Natural killer cell (primary cell): ENCODE results near the gene DNLZ. TPM values are rescaled to one million over a fixed set of nuclear protein-coding genes. Genes with fewer than 3 reads are reported as not detected.

Experiments
- ATAC-seq, 3 donors: fragments of 150-1000 bp in 2 of 3; fragments of 200-7000 bp in 1 of 3; cut with Tn5 transposase; 1 replicate in 1 of 3; 2 replicates in 2 of 3; pipeline ENCODE4 v1.10.0; 2021; ENCODE audit warnings: mild to moderate bottlenecking in 2 of 3, moderate library complexity in 2 of 3
- DNase-seq, 2 donors: peaks; one replicate each; pipeline versions ENCODE4 v3.0.0 to v3.0.0-alpha.2; 2013 to 2021; ENCODE audit warnings: mixed read lengths in 1 of 2
- H3K27ac ChIP-seq: one replicate; pipeline ENCODE4 v1.5.1; 2013; ENCODE audit warnings: mild to moderate bottlenecking, low read length
- H3K27me3 ChIP-seq: one replicate; pipeline ENCODE4 v1.6.1; 2013; ENCODE audit warnings: low read length; ENCODE audit not compliant: control insufficient read depth, insufficient read depth
- H3K36me3 ChIP-seq: one replicate; pipeline ENCODE4 v1.6.1; 2013; ENCODE audit warnings: low read length; ENCODE audit not compliant: control insufficient read depth, insufficient read depth
- H3K4me1 ChIP-seq: one replicate; pipeline ENCODE4 v1.6.1; 2013; ENCODE audit warnings: low read length; ENCODE audit not compliant: control insufficient read depth, insufficient read depth
- H3K4me3 ChIP-seq: one replicate; pipeline ENCODE4 v1.5.1; 2013; ENCODE audit warnings: low read length
- H3K9me3 ChIP-seq: one replicate; pipeline ENCODE4 v1.6.1; 2013; ENCODE audit warnings: low read length; ENCODE audit not compliant: control insufficient read depth, insufficient read depth
- H3K27ac Mint-ChIP-seq, 2 donors: one replicate each; pipeline ENCODE4 v1.8.0; 2022; ENCODE audit warnings: mild to moderate bottlenecking in 2 of 2, mixed read lengths in 2 of 2, moderate library complexity in 1 of 2
- H3K27me3 Mint-ChIP-seq, 2 donors: one replicate each; pipeline ENCODE4 v1.8.0; 2022; ENCODE audit warnings: low read depth in 2 of 2, mixed read lengths in 2 of 2
- H3K36me3 Mint-ChIP-seq: one replicate; pipeline ENCODE4 v1.8.0; 2022; ENCODE audit warnings: mixed read lengths
- H3K4me1 Mint-ChIP-seq, 2 donors: one replicate each; pipeline ENCODE4 v1.8.0; 2022; ENCODE audit warnings: mixed read lengths in 2 of 2
- H3K4me3 Mint-ChIP-seq: one replicate; pipeline ENCODE4 v1.8.0; 2022; ENCODE audit warnings: mild to moderate bottlenecking, moderate library complexity, mixed read lengths
- H3K9me3 Mint-ChIP-seq, 2 donors: one replicate each; pipeline ENCODE4 v1.8.0; 2022; ENCODE audit warnings: mixed read lengths in 2 of 2
- CTCF ChIP-seq: fragments of 200-600 bp; IDR thresholded peaks from one replicate; pipeline ENCODE4 v1.8.0; 2022; ENCODE audit warnings: antibody characterized with exemption
- WGBS: methylation state at CpG from one replicate; pipeline ENCODE4 v1.1.7; 2013; ENCODE audit warnings: missing lambda C conversion rate; ENCODE audit not compliant: insufficient coverage; 5-methylcytosine and 5-hydroxymethylcytosine counted together
- intact Hi-C: fragments of 100-400 bp; cut with micrococcal nuclease; formaldehyde crosslinking; loops from one replicate; pipeline ENCODE4 v1.14.2; 2022
- total RNA-seq, 4 donors: library from RNA; stranded (reverse); fragments of 120-200 nt in 1 of 4; gene quantifications; one replicate each; pipeline versions ENCODE4 v1.2.3 to v1.2.4, GENCODE V29; 2013 to 2022

DNLZ gene
- total RNA-seq, 3 donors from 2014 or later (not counting 1 experiment from before 2014, with no cell fraction given) = 24.6 to 34.8 (median 28.9) TPM

- Mint-ChIP-seq H3K4me1 (peaks cover 5 to 10% of the 10 kb centered on the region in 2 donors), H3K27ac (no peak overlapping the region), H3K9me3 (no peaks in the 10 kb centered on the region), H3K36me3 (no peaks in the 10 kb centered on the region), H3K27me3 (no peaks in the 10 kb centered on the region), H3K4me3 (no peak overlapping the region)
- H3K4me1 ChIP-seq = peaks cover 39% of the 10 kb centered on the region
- no peak overlapping the region for H3K27ac ChIP-seq
- WGBS = 96% methylated on average over 5 of the region's 5 CpGs
- H3K27me3 ChIP-seq = no peaks in the 10 kb centered on the region
- ATAC-seq (no peak), DNase-seq (no peak)
- no peak overlapping the region for H3K4me3 ChIP-seq
- intact Hi-C loops = loop anchor here (10.0 kb wide), 3 partner anchors 55 to 1405 kb away; partner anchors contain the start of genes DNLZ and SNAPC4
- peaks cover 2% of the 10 kb centered on the region for H3K9me3 ChIP-seq
- TF ChIP-seq CTCF = no peak
- no peaks in the 10 kb centered on the region for H3K36me3 ChIP-seq
Measured at GRCh38 chr9:136309806-136310220, 53.7 kb downstream of the DNLZ start.

Other genes starting within 250 kb of the DNLZ start
- 10 to 100 TPM; 19.5 to 34.3 (median 33.6) TPM for gene TMEM250, start 244.9 kb downstream of the DNLZ start, total RNA-seq
- gene LHX3, start 158.6 kb downstream of the DNLZ start, total RNA-seq = under 1 TPM in 1 of 3 donors, not detected in 2; 0.38 TPM
- 10 to 100 TPM; 10.8 to 16.7 (median 16.6) TPM for gene QSOX2, start 117.9 kb downstream of the DNLZ start, total RNA-seq
- gene CCDC187, start 59.6 kb downstream of the DNLZ start, total RNA-seq = under 1 TPM in 1 of 3 donors, not detected in 2; 0.18 TPM
- gene GPSM1, start 36.2 kb downstream of the DNLZ start, total RNA-seq = 1 to 10 TPM; 2.6 to 4.2 (median 3.4) TPM
- gene CARD9, start 9.9 kb upstream of the DNLZ start, total RNA-seq = 1 to 10 TPM; 1.6 to 4.2 (median 4.0) TPM
- 10 to 100 TPM in 1 of 3 donors, 1 to 10 TPM in 2; 9.0 to 11.3 (median 9.4) TPM for gene SNAPC4, start 36.4 kb upstream of the DNLZ start, total RNA-seq
- 10 to 100 TPM; 38.7 to 62.3 (median 41.6) TPM for gene ENTR1, start 46.9 kb upstream of the DNLZ start, total RNA-seq
- gene PMPCA, start 46.9 kb upstream of the DNLZ start, total RNA-seq = 10 to 100 TPM; 78.3 to 84.8 (median 79.3) TPM
- gene INPP5E, start 76.1 kb upstream of the DNLZ start, total RNA-seq = 10 to 100 TPM; 12.1 to 15.7 (median 14.4) TPM
- 10 to 100 TPM; 84.3 to 89.0 (median 87.1) TPM for gene SEC16A, start 119.3 kb upstream of the DNLZ start, total RNA-seq
- gene NOTCH1, start 182.3 kb upstream of the DNLZ start, total RNA-seq = 100 to 1,000 TPM; 126 to 228 (median 192) TPM